Activated CD4-positive, alpha-beta T cell treated with anti-CD3 and anti-CD28 coated beads for 1 hour (primary cell): ENCODE data around the gene MSI2.
A peak's percentile ranks its signal among the peaks of the same experiment; 100 is the strongest.

Source experiments
- DNase-seq: peaks from one replicate; pipeline ENCODE4 v3.0.0-alpha.2; 2020

MSI2 gene

DNA sequence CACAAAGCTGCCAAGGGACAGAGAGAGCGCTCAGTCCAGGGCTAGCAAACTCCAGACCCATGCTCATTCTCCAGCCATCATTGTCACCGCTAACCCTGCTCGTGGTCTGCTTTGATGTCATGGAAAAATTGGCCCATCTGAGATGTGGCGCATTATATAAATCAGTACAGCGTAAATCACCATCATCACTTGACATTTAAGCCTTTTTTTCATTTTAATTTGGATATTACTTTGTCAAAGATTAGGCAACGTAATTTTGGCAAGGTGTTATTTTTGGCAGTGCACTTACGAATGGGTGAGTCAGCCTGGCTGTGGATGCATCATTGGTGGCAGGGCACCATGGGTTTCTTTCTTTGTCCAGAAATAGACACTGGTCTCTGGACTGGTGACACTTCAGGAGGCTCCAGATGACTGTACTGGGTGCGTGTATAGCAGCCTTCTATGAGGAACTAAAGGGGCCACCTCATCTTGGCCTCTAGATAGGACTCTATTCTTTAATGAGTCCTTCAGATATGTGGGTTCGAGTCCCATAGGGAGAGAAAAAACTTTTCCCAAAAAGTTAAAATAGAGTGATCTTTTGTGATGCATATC is 166.3 kb downstream of the MSI2 start:
- no peak for DNase-seq

DNA sequence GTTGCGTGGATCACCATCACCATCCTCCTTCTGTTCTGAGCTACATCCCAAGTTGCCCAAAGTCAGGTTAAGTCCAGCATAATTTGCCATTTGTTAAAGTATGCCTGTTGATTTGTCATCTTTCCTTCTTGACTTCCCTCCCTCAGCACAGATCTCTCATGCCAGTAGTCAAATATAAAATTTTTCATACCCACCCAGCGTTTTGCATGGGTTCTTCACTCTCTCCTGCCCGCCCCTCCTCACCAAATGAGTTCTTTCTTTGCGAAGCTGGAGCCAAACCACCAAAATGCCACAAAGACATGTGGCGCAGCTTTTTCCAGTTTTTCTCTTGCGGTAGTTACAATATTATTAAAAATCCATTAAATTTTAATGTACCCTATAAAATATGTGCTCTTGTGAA is 167.2 kb downstream of the MSI2 start:
- DNase-seq = no peak

DNA sequence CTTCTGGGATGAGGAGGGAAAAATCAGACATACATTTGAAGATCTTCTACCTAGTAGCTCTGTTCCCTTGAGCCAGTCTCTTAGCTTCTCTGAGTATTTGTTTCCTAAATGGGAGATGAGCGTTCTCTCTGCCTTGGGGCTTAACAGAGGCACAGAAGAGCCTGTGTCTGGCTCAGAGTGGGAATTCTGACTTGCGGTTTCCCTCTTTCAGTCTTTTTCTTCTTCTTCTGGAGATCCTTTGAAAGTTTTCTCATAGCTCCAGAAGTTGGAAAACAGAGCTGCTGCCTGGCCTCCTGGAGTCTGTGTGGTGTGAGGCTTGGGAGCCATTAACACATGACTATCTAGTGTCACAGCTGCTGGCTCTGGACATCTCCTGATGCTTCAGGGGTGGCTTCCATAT is 167.9 kb downstream of the MSI2 start:
- DNase-seq = no peak

DNA sequence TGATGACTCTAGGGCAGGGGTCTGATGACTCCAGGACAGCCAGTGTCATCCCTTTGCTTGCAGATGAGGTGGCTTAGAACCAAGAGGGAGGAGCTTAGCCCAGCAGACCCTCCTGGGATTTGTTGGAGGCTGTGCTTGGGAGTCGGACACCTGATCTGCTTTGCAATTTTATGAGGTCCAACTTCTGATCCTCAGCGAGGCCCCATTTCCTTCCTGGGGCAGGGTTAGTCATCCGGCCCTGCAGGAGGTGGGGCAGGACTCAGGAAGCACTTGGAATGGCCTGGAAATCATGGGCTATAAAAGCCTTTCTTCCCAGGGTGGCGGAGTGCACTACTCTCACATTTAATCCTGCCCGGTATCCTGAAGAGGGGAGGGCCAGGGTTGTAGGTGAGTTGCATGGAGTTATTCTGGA is 168.5 kb downstream of the MSI2 start:
- DNase-seq = no peak

DNA sequence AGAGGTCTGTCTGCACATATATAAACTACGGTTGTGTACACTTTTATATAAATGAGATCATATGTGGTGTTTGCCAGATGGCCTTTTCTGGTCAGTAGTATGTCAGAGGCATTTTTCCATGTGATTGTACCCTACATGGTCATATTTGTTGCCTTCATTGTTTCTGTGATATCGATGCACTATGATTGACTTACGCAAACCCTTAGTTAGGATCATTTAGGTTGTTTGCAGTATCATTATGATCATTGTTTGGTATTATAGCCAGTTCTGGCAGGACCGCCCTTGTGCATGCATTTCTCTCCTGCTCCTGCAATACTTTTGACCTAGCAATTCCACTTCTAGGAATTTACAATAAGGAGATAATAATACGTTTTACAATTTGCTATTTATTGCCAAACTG is 169.1 kb downstream of the MSI2 start:
- DNase-seq = no peak

DNA sequence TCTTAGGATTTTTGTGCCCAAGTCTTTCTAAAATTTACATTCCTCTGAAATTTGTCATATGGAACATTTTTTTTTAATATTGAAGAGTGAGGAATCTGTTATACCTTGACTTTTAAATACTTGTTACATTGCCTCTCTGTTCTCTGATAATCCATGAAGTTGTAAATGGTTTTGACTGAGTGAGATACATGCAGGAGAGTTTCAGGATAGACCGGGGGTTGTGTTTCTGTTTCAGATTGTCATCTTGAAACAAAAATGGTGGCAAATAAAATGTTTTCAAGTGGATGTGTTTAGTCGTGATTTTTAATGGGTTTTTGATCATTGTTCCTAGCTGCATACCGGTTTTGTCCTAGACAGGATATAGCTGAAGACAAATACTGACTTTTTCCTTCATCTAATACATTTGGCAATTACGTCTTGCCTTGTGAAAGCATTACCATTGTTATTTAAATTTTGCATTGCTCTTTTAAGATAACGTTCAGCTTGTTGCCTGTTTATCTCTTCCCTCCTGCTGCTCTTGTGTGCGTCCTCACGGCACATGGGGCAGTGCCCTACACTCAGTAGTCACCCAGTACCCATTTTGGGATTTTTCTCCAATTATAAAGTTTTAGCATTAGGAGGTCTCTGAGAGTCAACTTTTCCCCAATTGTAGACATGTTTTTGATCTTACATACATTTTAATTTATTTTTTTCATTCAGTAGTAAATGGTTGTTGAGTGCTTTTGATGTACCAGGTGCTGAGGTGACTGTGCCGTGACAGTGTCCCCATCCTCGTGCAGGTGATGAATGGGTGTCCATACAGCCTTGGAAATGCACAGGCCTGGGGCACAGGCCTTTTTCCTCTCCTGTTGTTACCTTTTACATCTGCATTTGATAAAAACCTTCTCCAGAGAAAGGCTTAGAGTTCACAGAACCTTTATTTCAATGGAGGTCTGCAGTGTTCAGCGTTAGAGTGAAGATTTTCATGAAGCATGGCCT is 169.9 kb downstream of the MSI2 start:
- no peak for DNase-seq

DNA sequence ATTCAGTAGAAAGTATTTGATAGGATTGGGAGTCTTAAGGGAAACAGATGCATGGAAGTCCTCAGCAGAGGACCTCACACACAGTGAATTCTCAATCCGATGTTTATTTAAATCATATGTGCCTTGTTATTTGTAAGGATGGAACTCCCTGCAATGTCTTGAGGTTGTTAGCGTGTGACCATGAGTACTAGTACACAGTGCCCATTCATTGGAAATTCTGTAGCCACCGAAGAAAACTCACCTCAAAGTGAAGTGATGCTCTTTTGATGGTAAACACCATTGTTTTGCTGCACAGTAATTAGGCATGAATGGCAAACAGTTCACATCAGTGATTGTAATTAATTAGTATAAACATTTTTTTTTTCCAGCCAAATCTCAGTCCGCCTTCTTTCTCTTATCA is 173.6 kb downstream of the MSI2 start:
- DNase-seq = no peak

DNA sequence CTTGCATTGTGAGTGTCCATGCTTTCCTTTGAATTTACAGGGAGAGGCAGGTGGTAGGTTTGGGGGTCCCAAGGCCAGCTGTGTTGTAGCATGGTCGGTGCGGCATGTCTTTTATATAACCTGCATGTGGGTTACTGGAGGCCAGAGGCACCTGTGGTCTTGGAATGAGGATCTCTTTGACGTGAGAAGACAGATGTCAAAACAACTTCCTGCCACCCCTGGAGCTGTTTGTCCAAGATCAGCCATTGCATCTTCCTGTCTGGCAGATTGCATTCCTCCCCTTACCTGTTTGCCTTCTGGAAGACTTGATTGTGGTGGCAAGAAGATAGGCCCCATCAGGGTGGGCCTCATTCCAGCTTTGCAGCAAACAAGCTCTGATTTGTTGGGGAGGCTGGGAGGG is 175.1 kb downstream of the MSI2 start:
- DNase-seq = no peak

DNA sequence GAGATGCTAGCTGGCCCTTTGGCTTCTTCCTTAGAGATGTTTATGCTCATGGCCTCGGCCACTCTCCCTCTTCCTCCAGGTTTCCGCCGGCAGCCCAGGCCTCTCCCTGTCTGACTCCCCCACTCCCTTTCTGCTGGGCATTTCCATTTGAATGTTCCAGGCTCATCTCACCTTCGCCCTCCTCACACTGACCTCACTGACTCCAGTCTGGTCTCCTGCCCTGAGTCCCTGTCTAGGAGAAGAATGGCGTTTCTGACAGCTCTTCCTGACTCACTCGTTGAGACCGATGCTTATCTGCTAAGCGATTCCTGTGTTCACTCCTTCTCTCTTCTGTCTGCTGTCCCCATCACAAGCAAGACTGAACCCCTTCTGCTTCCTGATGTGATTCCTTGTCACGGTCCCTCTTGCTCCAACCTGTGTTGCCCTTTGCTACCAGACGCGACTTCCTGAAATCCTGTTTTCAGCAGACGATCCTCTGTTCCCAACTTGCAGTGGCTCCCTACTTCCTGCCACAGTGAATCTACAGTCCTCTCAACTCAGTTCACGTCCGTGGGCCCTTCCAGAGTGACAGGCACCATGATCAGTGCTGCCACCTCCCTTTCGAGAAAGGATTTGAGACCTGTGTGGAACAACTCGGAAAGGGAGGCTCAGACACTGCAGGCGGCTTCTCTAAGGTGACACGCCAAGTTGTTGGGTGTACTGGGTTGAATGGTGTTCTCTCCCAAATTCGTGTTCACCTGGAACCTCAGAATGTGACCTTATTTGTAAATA is 176.4 kb downstream of the MSI2 start:
- no peak for DNase-seq

DNA sequence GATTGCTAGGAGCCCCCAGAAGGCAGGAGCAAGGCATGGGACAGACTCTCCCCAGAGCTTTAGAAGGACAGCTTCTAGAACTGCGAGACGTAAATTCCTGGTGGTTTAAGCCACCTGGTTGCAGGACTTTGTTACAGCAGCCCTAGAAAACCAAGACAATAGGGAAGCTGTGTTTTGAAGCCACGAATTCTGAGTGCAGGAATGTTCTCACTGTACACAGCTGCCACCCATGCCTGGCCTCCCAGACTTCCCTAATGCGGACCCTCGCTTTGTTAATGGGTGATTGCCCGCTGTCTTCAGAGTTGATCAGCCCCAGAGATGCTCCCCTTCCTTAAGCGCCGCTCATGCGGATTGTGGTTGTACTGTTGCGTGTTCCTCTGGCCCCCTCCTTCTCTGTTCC is 177.1 kb downstream of the MSI2 start:
- no peak for DNase-seq

DNA sequence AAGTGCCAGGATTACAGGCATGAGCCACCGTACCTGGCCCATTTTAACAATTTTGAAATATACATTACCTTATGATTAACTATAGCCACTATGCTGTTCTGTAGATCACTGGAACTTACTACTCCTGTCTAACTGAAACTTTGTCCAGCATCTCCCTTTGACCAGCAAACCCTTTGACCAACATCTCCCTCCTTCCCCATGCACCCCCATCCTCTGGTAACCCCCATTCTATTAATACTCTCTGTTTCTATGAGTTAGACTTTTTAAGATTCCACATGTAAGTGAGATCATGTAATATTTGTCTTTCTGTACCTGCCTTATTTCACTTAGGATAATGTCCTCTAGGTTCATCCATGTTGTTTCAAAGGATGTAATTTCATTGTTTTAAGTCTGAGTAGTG is 178.0 kb downstream of the MSI2 start:
- no peak for DNase-seq

DNA sequence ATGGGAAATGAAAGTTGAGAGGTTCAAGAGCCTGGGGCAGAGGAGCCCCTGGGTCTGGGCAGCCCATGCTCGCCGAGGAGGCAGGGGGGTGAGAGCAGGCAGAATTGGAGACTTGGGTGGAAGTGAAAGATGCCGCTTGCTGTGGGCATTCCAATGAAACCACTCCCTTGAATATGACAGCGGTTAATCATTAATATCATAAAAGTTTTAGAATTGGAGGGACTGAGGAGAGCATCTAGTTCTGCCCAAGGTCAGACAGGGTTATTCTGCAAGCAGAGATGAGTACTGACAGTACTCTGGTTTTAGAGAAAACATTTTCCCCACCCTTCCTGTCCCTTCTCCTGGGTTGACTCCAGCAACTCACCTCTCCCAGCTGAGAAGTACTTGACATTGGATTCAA is 180.2 kb downstream of the MSI2 start:
- DNase-seq = no peak

DNA sequence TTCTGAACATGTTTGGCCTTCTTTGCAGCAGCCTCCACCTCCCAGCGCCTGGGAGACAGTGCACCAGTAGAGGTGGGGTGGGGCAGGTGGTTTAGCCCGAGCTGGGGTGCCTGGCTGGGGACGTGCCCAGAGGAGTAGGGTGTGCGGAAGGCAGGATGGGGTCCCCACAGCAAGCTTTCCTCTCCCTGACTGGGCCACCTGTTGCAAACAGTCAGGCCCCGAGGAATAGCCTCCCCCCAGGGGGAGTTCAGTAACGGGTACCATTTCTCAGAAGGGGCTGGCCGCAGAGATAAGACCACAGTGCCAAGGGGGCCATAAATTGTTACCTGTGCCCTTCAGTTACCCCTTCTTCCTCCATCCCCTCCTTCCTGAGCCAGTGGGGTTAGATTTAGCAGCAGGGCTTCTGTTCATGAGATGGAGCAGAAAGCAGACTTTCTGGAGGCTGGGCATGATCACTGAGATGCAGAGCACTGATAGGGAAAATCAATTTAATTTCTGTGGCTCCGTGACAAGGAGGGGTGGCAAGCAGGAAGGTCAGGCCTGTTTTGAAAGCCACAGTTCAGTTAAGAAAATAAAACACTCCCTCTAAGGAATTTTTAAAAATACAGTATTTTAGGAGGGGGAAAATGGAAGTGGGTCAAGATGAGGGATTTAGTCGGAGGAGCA is 181.9 kb downstream of the MSI2 start:
- DNase-seq = no peak

DNA sequence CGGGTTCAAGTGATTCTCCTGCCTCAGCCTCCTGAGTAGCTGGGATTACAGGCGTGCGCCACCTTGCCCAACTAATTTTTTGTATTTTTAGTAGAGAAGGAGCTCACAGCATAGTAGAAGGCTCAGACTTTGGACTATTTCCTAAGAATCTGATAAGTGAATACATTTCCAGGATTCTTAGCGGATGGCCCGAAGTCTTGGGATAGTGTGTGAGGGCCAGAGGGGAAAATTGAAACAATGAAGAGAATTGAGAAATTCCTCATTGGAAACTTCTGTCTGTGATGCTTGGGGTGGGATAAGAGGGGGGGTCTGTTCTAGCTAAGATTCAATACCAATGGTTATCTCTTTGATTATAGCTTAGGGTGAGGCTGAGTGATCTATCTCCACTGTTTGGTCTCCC is 183.3 kb downstream of the MSI2 start:
- DNase-seq = no peak

DNA sequence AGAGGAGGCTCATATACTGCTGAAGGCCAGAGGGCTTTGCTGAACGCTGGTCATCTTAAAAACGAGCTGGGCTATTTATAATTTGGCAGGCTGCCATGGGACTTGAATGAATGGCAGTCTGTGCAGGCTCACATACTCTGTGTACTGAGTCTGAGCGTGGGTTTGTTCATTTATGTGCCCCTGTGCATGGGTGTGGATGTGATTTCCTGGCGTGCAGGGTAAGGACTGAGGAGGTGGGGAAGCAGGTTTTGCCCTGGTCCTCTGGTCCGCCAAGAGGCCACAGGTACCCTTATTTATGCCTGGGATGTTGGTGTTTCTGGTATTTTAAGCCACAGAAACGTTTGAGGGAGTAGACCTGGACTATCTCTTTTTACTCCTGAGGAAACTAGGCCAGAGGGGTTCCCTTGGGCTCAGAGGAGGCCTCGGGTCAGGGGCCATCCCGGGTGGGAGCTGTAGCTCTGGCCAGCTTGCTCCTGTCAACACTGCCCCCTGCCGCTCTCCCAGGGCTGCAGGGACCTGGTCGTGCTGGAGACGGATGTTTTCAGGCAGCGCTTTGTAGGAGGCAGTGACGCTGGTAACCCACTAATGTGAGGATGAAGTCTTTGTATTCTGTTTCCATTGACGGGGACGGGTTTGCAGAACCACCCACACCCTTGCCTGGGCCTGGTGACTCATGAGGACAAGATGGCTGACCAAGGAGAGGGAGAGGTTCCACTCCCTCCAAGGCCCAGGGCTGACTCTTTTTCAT is 184.4 kb downstream of the MSI2 start:
- peak; percentile 65 for DNase-seq

DNA sequence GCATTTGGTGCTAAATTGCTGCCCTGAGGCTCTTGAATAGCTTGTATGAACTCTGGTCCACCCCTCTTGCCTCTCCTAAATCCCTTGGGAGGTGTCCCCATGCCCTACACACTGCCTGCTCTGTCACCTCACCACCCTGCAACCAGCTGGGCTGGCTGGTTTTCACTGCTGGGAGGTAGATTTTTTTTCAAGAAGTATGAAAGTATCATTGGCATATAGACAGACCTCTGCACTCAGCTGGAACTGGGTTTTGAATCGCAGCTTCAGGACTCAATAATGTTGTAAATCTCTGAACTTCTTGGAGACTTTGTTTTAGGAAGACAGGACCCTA is 184.9 kb downstream of the MSI2 start:
- no peak for DNase-seq

DNA sequence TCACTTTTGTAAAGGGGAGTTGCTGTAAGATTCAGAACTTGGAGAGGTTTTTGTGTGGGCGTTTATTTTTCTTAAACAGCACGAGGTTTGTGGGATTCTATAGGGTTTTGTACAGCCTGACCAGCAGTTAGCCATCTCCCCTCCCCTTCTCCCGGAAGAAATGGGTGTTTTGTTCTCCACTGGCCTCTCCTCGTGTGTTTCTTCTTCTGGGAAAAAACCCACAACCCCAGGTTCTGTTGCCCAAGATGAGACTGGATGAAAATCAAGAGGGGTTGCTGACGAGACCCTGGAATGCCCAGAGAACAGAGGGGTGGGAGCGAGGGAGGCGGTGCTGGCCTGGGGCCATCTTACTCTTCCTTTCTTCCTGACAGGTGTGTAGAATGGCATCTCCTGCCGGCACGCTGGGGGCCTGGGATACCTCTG is 186.1 kb downstream of the MSI2 start:
- DNase-seq = no peak

DNA sequence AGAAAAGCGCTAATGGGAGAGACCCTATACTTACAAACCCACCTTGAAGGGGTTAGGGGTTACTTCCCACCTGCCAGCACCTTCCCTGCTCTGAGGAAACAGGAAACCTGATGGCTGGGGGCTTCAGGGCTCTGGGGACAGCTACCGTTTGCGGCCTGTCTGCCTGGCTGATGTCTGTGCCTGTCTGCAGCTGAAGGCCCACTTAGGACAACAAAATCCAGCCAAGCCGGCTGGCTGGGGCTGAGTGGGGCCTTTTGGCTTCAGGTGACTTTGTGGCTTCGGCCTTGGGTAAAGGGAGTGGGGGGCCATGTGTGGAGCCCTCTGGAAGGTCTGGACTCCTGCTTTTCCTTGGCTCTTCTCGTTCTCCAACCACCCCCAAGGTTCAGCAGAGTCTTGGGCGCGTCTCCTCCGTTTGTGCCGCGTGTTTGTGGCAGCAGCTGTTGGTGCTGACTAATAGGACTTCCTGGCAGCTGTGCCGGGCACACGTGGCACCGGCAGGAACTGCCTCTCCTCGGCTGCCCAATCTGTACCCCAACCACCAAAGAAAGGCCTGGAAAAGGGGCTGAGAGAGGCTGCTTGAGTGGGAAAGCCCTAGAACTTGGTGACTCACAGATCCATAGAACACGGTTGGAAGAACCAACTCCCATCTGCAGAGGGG is 186.7 kb downstream of the MSI2 start:
- peak; percentile 41 for DNase-seq

DNA sequence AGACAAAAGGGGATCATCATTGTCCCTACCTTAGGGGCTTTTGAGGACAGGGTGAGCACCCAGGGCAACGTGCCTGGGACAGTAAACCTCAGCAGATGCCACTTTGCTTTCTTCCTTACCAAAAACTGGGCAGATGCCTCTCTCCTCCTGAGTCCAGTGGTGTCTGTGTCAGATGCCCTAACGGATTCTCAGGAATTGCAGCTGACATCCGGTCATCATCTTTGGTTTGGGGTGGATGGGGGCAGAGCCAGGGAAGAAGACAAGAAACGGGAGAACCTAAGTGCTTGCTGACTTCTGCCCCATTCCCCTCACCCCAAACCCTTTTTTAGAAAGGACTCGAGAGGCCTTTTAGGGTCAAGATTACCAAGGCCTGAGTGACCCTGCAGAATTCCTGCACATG is 187.5 kb downstream of the MSI2 start:
- no peak for DNase-seq

DNA sequence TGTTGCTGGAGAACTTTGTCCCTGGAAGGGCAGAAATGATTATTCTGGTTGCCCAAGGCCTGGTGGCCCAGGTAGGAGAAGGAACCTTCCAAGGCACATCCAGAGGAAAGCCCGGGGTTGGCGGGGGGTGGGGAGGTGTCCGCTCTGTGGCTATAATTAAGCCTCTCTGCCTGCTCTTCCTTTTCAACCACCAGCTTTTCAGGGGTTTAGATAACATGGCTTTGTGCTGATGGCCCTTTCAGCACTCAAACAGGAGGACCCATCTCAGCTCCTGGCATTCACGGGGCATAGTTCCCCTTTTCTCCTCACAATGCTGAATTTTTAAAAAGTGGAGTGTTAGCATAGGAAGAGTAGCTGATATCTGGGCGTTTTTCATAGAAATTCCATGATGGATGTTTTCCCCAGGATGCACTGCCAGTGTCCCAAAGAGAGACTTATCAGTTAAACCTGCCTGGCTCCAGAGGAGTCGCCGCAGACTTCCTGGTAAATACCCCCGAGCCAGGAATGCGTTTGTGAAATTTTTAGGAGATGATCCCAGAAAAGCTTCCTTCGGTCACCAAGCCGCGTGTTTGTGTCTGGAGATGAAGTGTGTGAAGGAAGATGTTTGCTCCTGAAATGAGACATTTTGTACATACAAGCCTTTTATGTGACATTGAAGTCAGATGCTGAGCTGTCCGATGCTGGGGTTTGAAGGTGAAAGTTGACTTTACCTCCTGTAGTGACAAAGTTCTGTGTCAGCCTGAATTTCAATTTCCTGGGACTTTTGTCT is 188.5 kb downstream of the MSI2 start:
- DNase-seq = no peak

DNA sequence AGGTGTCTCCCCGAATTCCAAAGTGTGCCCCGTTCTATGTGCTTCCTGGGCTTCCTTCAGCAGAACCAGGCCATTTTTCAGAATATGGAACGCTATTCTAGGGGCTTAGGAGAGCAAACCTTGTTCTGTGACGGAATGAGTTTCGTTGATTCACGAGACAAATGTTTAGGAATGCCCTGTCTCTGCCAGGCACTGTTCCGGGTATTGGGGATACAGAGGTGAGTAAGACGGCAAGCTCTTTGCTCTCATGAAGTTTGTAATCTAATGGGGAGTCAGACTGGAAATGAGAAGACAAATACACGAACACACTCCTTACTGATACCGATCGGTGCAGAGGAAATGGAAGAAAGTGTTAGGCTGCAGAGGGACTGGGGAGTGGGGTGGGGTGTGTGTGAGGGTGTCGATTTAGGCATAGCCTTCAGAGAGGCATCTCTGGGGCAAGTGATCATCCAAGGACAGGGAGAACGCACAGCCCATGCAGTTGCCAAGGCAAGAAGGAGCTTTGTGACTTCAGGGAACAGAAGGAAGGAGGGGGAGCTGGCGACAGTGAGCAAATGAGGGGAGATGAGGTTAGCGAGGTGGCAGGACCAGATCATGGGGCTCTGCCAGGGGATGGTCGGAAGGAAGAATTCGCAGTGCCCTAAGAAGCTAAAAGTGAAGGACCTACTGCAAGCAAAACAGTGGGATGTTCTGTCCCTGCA is 189.6 kb downstream of the MSI2 start:
- no peak for DNase-seq
